Rectal smooth muscle tissue (tissue), 1 donor: ENCODE data around the gene GSTO2.
A peak's percentile ranks its signal among the peaks of the same experiment; 100 is the strongest.

Experiments
- H3K27ac ChIP-seq: one replicate; pipeline ENCODE4 v1.7.0; 2013; ENCODE audit warnings: low read depth, low read length, inconsistent platforms
- H3K27me3 ChIP-seq: one replicate; pipeline ENCODE4 v1.7.0; 2013; ENCODE audit warnings: low read length; ENCODE audit not compliant: control insufficient read depth, insufficient read depth
- H3K36me3 ChIP-seq: one replicate; pipeline ENCODE4 v1.7.0; 2013; ENCODE audit warnings: low read length; ENCODE audit not compliant: control insufficient read depth, insufficient read depth
- H3K4me1 ChIP-seq: one replicate; pipeline ENCODE4 v1.7.0; 2013; ENCODE audit warnings: low read length; ENCODE audit not compliant: control insufficient read depth, insufficient read depth
- H3K4me3 ChIP-seq: one replicate; pipeline ENCODE4 v1.7.0; 2013; ENCODE audit warnings: low read length
- H3K9ac ChIP-seq: one replicate; pipeline ENCODE4 v1.7.0; 2013; ENCODE audit warnings: low read length

The GSTO2 gene

DNA sequence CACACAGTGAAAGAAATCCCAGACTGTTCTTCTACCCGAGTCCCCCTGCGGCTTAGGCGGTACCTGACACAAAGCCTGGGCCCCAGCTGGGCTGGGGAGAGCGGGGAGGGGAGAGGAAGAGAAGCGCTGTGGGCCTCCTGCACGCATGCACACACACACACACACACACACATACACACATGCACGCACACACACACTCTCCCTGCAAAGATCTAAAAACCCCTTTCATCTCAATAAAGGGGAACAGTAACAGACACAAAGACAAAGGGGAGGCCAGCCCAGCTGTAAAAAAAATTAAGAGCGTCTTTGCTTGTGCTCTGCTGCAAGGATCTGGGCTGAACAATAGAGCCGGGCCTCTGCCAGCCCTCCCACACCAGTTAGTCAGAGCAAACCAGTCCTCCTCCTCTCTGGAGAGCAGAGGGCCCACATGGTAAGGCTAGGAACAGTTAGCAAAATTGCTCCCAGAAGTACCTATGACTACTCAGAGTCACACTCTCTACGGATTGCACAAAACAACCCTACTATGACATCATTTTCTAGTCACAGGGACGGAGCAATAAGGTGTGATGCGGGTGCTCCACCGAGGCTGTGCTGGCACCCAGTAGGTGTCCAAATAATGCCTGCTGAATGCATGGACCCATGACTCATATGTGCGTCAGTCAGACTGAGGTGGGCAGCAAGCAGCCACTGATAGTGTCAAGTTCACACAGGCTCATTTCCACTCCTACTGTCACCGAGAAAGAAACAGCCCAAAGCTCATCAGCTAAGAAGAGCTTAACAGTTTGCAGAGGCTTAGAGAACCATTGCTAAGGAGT lies 60.1 kb downstream of the GSTO2 start:
- Histone ChIP-seq H3K27ac (peak overlapping the region; percentile 87), H3K9ac (peak overlapping the region; percentile 13), H3K4me1 (peaks cover 73% of the 10 kb centered on the region), H3K27me3 (no peaks in the 10 kb centered on the region), H3K4me3 (peak overlapping the region; percentile 52), H3K36me3 (no peaks in the 10 kb centered on the region)

DNA sequence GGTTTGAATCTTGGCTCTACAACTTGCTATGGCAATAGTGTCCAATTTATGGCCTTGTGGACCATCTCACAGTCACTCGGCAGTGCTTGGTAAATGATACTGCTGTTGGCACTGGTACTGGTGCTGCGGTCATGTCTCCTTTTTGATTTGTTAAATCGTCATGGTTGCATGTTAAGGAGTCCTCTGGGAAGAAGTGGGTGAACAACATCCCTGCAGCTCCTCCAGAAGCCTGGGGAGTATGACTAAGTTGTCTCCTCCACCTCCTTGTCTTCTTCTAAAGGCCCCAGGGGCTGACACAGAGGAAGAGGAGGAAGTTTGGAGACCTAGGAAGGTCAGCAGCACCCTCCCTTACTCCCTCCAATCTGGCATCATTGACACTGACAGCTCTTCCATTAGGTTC lies 60.8 kb downstream of the GSTO2 start:
- Histone ChIP-seq H3K27me3 (no peaks in the 10 kb centered on the region), H3K4me1 (peaks cover 80% of the 10 kb centered on the region), H3K4me3 (peak overlapping the region; percentile 34), H3K9ac (peak overlapping the region; percentile 13), H3K27ac (peak overlapping the region; percentile 87), H3K36me3 (no peaks in the 10 kb centered on the region)

DNA sequence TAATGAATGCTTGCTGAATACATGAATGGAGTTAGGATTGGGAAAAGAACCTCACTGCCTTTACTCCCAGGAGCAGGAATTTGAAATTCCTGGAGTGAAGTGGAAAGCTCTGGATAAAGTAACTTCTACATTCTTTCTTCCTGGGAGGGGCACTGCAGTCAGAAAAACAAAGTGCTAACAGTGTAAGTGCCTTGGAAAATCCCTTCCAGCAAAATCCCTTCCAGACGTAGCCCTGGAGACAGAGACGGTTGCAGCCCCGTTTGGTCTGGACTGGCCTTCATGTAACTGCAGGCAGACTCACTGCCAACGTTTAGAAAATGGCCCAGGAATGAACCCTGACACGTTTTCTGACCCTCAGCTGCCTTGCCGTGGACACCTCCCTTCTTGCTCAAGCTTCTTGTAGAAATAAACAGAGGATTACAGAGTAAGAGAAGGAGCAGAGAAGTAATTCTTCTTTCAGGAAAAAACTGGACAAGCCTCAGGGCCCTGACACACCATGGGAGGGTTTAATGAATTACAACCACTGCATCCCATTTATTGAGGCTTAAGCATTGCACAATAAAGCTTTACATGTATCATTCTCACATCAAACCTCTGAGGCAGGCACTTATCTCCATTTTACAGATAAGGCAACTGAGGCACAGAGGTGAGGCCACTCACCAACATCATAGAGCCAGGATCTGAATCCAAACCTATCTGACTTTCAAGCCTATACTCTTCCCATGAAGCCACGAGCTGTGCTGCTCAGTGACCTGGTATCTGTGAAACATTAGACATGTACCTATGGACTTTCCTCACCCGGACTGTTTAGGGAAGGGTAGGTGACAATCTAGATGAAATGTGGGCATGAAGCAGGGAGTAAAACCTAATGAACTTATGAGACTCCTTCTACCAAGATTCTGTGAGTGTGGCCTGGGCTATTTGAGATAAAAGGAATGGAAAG lies 61.5 kb downstream of the GSTO2 start:
- Histone ChIP-seq H3K4me3 (no peak overlapping the region), H3K36me3 (no peaks in the 10 kb centered on the region), H3K4me1 (peaks cover 76% of the 10 kb centered on the region), H3K27me3 (no peaks in the 10 kb centered on the region), H3K9ac (peak overlapping the region; percentile 8), H3K27ac (peak overlapping the region; percentile 87)

DNA sequence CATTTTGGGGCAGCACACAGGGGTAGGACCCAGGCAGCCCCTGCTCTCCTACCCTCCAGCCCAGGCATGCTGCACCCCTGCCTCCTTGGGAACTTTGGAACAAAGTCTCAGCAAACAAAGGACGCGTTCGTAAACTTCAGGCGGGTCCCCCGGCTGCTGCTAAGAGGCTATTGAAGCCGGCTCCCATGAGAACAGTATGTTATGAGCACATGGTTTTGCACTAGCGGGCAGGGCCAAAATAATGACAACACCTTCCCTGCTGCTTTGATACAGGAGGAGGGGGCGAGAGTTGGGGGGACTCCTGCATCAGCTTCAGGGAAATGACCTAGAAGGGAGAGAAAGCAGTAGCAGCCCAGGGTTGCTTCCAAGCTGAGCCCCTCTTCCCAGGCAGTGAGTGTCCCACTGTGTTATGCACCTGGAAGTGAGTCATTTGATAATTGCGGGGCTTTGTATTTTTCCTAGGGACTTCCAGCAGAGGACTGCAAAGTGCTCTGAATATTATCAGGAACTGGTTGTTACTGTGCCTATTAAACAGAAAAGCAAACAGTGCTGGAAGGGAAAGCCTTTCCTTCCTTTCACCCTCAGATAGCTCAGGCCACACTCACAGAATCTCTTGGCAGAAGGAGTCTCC lies 62.3 kb downstream of the GSTO2 start:
- Histone ChIP-seq H3K9ac (no peak overlapping the region), H3K4me3 (peak overlapping the region; percentile 24), H3K27ac (peak overlapping the region; percentile 87), H3K27me3 (no peaks in the 10 kb centered on the region), H3K4me1 (peaks cover 76% of the 10 kb centered on the region), H3K36me3 (no peaks in the 10 kb centered on the region)

DNA sequence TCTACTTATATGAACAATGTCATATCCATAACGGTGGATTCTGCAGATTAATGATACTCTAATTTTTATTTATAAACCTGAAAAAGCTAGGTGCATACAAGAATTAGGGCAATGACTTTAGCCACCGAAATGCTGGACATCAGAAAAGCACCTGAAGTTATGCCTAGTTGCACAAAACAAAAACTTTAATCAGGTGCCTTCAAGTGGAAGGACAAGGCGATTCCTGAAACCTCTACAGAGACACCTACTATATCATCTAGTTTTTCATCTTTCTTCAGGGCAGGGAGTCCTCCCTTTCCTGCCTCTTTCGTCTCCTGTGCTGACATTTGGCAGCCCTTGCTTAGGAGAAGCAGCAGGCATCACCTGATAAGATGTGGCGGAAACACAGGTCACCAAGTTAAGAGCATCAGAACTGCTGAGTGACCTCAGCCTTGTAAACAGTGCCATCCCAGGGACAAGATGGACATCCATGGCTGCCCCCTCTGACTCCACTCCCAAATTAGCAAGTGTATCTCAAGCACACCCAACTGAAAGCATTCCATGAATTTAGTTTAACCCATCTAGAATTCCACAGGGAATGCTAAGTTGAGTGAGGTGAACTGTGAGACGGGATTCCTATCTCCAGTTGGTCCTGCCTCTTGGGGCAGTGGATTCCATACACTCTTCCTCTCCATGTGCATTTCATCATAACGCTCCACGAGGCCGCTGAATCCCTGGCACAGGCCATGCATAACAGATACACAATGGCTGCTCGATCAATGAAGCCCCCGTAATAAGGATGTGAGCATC lies 63.5 kb downstream of the GSTO2 start:
- H3K9ac ChIP-seq, result no peak overlapping the region
- peak overlapping the region; percentile 87 for H3K27ac ChIP-seq
- H3K27me3 ChIP-seq, result no peaks in the 10 kb centered on the region
- peaks cover 76% of the 10 kb centered on the region for H3K4me1 ChIP-seq
- H3K36me3 ChIP-seq, result no peaks in the 10 kb centered on the region
- no peak overlapping the region for H3K4me3 ChIP-seq

DNA sequence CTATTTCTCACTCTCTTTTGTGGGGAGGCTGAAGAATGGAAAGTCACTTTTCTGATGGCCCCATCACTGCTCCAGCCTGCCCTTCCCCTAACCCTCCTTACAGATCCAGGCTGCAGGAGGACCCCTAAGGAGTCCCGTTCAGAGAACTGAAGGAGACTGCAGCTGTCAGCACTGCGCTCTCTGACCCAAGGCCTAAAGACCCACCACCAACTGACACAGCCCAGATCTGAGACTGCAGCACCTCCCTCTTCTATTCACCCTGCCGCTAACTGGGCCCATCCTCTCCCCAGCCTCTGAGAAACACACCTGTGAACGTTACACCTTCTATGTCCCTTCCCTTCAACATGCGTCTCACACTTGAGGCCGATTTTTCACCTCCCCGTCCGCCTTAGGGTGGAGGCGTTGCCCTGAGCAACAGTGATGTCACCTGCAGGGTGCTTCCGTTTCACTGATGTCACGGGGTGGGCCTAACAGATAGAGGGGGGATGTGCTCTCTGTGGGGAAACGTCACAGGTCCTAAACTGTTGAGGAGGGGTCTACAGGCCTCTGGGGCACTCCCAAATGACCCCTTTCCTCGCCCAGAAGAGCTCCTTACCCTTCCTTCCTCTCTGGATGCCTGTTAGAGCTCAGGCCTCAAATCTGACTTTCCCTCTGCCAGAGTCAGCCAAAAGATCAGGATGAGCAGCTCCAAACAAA lies 64.2 kb downstream of the GSTO2 start:
- peaks cover 68% of the 10 kb centered on the region for H3K4me1 ChIP-seq
- H3K4me3 ChIP-seq, result no peak overlapping the region
- H3K36me3 ChIP-seq, result no peaks in the 10 kb centered on the region
- H3K9ac ChIP-seq, result no peak overlapping the region
- no peaks in the 10 kb centered on the region for H3K27me3 ChIP-seq
- H3K27ac ChIP-seq, result peak overlapping the region; percentile 87

DNA sequence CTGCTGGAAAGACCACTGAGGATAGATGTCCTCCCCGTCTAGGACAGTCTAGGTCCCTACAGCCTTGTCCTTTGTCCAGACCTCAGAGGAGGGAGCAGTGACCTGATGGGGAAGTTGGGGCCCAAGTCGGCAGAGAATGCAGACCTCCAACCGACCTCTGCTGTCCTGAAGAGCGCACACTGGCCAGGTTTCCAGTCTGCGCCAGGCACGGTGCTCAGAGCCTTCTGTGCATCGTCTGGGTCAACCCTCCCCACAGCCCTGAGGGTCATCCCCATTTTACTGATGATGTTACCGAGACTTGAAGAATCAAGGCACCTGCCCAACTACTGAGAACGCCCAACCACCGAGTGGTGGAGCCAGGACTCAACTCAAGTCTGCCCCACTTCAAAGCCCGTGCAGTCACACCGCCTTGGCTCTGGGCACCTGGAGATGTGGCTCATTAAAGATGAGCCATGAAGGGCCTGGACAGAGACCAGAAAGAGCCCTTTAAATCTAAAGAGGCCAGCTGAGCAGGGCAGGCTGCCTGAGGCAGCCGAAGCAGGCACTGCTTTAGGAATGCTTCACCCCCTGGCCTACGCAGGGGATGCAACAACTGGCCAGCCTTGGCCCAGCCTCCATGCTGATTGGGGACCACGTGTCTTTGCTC lies 64.9 kb downstream of the GSTO2 start:
- no peaks in the 10 kb centered on the region for H3K36me3 ChIP-seq
- peak overlapping the region; percentile 51 for H3K27ac ChIP-seq
- H3K27me3 ChIP-seq, result no peaks in the 10 kb centered on the region
- H3K9ac ChIP-seq, result no peak overlapping the region
- peaks cover 62% of the 10 kb centered on the region for H3K4me1 ChIP-seq
- H3K4me3 ChIP-seq, result no peak overlapping the region

DNA sequence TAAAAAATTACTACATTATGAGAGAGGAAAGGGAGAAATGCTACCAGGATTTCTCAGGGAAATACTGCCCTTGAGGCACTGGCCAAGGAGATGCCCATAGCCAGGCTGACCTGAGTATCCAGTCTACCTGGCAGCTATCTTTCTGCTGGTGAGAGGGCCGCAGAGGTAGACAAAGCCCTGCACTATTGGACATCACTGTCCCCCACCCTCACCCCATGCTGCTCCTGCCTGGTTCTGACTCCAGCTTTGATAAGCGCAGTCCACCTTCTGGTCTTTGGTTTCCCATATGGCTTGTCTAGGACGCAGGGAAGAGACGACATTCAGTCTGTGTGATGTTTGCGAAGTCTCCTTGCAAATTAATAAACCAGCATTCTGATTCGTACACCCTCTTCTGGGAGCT lies 65.6 kb downstream of the GSTO2 start:
- H3K27ac ChIP-seq, result no peak overlapping the region
- no peak overlapping the region for H3K4me3 ChIP-seq
- H3K4me1 ChIP-seq, result peaks cover 55% of the 10 kb centered on the region
- H3K36me3 ChIP-seq, result no peaks in the 10 kb centered on the region
- no peak overlapping the region for H3K9ac ChIP-seq
- H3K27me3 ChIP-seq, result no peaks in the 10 kb centered on the region

DNA sequence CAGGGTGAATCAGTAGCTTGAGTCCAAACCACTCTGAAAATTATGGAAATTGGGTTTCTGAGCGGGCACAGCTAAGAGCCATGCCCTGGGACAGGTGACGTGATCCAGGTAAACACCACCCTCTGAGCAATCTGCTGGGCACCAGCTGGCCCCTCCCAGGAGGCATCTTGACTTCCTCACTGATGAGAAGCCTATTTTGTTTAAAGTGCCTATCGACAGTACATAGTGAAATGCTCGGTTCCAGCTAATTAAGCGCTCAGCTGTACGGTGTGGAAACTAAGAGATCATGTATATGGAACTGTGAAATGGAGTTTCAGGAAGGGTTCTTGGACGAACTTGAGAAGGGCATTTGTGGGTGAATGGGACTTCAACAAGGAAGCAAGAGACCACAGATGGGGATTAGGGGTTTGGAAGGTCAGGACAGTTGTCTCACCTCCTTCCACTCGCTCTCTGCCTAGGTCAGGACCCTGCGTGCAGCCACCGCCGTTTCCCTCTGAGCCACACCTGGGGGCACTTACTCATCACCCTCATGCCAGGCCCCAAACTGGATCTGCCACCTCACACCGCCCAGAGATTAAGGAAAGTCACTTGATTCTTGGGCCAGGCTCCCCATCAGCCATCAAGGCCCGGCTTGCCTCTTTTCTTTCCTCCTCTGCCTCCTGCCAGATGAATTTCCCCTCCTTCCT lies 66.1 kb downstream of the GSTO2 start:
- Histone ChIP-seq H3K27me3 (no peaks in the 10 kb centered on the region), H3K9ac (no peak overlapping the region), H3K36me3 (no peaks in the 10 kb centered on the region), H3K4me1 (peaks cover 53% of the 10 kb centered on the region), H3K4me3 (no peak overlapping the region), H3K27ac (no peak overlapping the region)

DNA sequence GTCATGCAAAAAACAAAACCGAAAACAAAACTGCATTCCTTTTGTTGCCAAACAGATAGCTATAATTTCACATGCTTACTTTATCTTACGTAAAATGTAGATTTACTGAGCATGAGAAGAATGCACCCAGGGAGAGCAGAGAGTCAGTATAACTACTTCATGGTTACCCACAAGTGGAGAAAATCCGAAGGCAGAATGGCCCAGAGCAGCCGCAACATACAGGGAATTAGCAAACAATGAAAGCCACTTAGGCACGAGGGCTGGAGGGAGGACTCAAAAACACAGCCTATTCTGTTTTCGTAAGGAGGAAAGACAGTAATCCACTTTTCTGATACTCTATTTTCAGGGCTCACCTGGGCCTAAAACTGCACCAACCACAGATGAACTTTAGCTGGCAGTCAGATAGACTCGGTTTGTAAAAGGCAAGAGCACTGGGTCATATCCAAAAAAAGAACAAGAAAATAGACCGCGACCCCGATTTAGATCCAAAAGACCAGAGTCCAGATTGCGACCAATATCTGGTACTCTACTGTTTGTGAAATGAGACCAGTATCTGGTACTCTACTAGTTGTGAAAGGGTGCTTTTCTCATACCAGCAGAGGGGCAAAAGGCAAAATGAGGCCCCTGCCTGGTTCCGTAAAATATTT lies 68.0 kb downstream of the GSTO2 start:
- Histone ChIP-seq H3K4me3 (peak overlapping the region; percentile 88), H3K27me3 (no peaks in the 10 kb centered on the region), H3K27ac (peak overlapping the region; percentile 95), H3K4me1 (peaks cover 40% of the 10 kb centered on the region), H3K9ac (peak overlapping the region; percentile 38), H3K36me3 (no peaks in the 10 kb centered on the region)
